Transverse colon (tissue), 4 donors: ENCODE measurements around the gene APLP1.

Experiments
- CTCF ChIP-seq, 5 experiments: fragments of 200-600 bp in 3 of 5; fragments of 450-650 bp in 2 of 5; sonication (generic) in 3 of 5; IDR thresholded peaks; 1 replicate in 2 of 5; 2 replicates in 3 of 5; pipeline ENCODE4 v1.5.1; 2016 to 2017; ENCODE audit warnings: antibody characterized with exemption in 5 of 5, inconsistent platforms in 3 of 5, mild to moderate bottlenecking in 2 of 5, moderate library complexity in 1 of 5
- EP300 ChIP-seq: sonication (generic); formaldehyde crosslinking; IDR thresholded peaks from one replicate; pipeline ENCODE4 v1.6.1; 2017; ENCODE audit warnings: antibody characterized with exemption, low read depth
- POLR2A ChIP-seq: fragments of 450-650 bp; IDR thresholded peaks from one replicate; pipeline ENCODE4 v1.6.1; 2016; ENCODE audit warnings: antibody characterized with exemption, mild to moderate bottlenecking, moderate library complexity
- POLR2AphosphoS5 ChIP-seq, 3 donors: sonication (generic); formaldehyde crosslinking; IDR thresholded peaks; one replicate each; pipeline ENCODE4 v1.6.1; 2016; ENCODE audit warnings: antibody characterized with exemption in 3 of 3

GRCh38 chr19:35879068-35879467 lies 10.7 kb downstream of the APLP1 start:
- TF ChIP-seq POLR2AphosphoS5 (IDR thresholded peaks at IDR 0.05) (no peak), CTCF (IDR thresholded peaks at IDR 0.05) (no peak), POLR2A (no peak), EP300 (no peak)
